Activated T-cell treated with anti-CD3 and anti-CD28 coated beads, Interleukin-2, amount 50 U/mL, for 1 hour (primary cell): ENCODE data around the gene DLGAP1.
"Not testable (repeated sequence)": the region's sequence is repeated elsewhere in the genome, so short reads cannot be mapped to it uniquely, and the experiment has no call there.

Source experiments
- DNase-seq: peaks from one replicate; pipeline ENCODE4 v3.0.0-alpha.2; 2020

DLGAP1 gene

DNA sequence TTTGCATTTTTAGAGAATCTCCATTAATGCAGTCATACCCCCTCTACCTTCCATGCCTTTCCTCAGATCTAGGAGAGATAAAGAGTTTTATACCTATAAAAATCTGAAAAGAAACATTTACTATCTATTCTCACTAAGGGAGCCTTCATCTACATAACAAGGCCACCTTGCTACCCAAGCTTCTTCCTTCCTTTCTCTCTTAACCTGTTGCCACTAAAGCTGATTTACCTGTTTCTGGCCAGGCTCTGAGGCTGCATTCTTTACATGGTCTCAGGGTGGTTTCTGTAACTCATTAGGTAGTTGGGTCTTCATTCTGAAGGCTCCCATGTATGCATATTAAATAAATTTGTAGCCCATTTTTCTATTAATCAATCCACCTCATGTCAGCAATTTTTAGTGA is 391.6 kb downstream of the DLGAP1 start:
- no peak for DNase-seq

DNA sequence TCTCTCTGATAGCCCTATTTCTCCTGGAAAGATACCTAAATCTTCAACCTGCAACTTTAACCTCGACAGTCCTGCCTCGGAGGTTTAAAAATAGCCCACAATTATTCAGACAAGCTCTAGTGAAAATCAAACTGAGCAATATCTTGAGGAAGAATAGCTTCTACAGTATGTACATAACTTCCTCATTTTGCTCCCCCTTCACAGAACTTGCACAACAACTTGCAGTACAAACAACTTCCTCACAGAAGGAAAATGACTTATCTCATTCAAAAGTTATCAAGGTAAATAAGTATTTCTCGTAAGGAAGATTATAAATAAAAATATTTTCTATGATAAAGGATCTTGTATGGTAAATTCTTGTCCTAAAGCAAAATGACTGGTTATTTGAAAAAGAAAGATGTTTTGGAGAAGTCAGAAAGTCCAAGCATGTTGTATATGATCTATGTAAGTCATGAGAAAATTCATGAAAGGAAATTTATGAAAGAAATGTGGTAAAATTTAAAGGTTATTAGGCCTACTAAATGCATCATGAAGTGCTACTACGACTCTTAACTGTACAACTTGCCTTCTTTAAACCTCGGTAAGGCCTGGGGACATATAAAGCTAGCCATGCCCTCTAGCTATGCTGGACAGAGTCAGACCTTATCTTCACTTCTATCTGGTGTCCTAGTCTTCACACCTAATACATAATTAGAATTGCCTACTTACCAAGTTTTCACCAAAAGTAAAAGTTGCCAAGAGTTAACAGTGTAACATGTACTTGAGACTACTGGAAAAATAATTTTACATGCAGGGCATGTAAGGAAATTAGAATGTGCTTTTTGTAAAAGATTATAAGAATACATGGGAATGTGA is 394.5 kb downstream of the DLGAP1 start:
- DNase-seq: no peak

DNA sequence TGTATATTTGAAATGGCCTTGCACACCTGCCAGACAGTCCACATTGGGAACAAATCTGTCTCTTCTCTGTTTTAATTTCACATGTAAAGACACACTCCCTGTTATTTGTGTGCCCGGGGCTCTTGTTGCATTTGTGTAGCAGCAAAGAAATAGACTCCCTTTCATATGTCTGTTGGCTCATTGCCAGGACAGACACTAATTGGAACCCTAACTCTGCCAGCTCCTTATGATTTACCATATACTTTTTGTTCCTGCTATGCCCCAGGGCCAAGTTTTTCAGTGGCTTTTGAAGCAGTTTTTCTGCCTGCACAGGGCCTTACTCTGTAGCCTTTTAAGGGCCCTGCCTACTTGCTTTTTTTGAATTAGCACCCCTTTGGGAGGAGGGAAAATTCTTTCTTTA is 396.9 kb downstream of the DLGAP1 start:
- DNase-seq: no peak

DNA sequence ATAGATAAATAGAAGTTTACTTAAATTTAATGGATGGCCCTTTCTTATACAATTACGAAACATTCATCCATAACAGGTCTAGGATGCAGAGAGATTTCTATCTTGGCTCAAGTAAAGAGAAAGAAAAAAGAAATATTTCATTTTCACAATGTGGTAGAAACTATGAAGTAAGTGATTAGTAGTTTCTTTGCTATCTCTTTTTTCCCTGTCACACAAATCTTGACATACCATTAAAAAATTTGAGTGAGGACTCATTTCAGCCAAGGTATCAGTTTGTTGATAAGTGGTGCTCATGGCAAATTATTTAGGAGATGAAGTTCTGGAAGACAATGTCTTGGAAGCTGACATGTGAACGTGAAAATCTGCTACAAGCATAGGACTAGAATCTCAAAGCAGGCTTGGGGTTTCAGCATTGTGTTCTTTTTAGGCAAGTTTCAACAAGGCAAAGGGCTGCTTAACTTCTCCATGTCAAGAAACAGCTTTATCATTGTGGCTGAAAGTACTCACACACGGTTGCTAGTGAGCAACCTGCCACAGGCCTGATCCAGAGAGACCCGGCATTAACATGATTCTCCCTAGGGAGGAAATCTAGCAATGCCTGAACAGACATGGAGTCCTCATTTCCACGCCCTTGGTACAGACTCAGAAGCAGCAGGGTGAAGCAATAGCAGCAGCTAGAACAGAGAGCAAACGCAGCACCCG is 414.6 kb downstream of the DLGAP1 start:
- DNase-seq: no peak

DNA sequence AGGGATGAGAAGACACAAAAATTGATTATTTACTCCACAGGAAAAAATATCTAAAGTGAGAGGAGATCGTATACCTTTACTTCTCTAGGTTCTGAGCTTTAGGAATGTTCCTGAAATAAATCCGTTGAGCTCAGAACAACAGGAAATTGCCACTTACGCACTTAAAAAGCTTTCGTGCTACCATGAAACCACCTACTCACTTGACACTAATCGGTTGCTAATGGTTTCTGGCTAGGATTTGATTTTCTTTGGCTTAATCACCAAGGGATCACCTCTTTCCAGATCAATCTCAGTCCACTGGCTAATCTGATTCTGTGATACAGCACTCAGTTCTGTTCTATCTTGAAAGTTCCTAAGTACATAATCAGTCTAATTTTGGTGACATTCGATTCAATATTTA is 419.6 kb downstream of the DLGAP1 start:
- no peak for DNase-seq

DNA sequence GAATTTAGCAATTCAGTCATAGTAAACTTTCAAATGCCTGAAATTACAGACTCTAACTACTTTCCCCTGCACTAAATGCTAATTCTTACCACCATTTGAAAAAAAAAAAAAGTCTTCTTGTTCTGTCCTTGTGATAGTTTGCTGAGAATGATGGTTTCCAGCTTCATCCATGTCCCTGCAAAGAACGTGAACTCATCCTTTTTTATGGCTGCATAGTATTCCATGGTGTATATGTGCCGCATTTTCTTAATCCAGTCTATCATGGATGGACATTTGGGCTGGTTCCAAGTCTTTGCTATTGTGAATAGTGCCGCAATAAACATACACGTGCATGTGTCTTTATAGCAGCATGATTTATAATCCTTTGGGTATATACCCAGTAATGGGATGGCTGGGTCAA is 420.3 kb downstream of the DLGAP1 start:
- not testable (repeated sequence) for DNase-seq

DNA sequence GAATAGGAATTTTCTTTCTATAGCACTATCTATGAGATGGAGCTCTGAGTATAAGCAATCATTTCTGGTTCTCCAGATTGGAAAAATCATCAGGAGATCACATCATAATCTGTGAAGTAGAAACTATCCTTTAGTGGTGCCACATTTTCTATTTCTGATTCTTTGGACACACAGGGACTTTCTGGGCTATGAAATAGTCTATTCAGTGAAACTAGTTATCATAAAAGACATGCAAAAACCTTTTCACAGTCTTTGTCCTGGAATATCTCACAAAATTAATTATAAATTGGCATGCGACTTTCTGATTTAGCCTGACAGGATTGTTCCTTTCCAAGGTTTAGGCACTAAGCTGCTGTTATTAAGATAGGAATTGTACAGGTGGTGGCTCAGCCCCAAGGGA is 428.6 kb downstream of the DLGAP1 start:
- no peak for DNase-seq

DNA sequence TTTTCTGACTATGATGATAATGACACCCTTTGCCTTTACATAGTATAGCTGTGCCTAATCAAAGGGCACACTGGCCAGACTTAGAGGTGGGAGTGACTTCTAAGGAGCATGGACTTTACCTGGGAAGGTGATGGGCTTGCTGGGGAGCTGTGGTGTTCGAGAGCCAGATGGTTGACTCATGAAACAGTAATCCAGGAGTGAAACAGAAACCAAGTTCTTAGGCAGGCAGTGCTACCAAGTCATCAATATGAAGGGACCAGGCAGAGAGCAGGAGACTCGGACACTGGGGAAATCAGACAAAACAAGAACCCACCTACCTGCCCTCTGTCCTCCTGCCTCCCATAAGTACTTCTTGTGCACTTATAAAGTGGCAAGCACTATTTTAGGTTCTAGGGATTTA is 430.4 kb downstream of the DLGAP1 start:
- no peak for DNase-seq

DNA sequence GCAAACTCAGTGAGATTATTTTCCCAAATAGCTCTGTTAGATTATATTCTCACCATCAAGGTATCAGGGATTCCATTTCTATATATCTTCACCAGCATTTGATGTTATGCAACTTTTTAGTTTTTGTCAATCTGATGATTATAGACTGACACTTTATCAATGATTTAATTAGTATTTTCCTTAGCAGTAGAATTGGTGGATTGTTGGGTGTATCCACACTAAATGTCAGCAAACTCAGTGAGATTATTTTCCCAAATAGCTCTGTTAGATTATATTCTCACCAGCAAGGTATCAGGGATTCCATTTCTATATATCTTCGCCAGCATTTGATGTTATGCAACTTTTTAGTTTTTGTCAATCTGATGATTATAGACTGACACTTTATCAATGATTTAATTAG is 432.4 kb downstream of the DLGAP1 start:
- not testable (repeated sequence) for DNase-seq

DNA sequence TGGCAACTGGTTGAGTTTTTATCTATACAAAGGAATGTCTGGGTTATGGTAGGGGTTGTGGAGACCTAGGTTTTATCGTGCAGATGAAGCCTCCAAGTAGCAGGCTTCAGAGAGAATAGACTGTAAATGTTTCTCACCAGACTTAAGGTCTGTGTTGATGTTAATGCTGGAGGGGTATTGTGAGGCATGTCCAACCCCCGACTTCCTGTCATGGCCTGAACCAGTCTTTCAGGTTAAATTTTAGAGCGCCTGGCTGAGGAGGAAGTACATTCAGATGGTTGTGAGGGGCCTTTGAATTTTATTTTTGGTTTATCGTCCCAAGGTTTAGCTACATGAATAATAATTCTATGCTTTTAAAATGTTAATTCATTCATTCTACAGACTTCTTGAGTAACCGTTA is 435.1 kb downstream of the DLGAP1 start:
- DNase-seq: no peak

DNA sequence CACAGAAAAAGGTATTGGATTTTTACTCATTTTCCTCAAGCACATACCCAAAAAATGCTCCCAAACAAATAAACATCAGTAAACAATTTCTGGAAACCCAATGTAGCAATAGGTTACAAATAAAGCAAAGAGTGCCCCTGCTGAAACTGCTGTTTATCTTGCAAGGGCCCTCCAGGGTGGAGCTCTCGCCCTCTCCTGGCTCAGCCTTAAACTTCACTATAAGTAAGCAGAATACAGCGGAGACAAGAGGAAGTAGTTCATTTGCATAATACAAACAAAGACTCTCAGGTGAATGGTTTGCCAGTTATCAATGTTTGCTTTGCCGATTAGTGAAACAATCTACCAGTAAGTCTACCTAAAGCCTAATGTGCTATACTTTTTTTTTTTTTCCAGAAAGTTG is 437.6 kb downstream of the DLGAP1 start:
- DNase-seq: no peak

DNA sequence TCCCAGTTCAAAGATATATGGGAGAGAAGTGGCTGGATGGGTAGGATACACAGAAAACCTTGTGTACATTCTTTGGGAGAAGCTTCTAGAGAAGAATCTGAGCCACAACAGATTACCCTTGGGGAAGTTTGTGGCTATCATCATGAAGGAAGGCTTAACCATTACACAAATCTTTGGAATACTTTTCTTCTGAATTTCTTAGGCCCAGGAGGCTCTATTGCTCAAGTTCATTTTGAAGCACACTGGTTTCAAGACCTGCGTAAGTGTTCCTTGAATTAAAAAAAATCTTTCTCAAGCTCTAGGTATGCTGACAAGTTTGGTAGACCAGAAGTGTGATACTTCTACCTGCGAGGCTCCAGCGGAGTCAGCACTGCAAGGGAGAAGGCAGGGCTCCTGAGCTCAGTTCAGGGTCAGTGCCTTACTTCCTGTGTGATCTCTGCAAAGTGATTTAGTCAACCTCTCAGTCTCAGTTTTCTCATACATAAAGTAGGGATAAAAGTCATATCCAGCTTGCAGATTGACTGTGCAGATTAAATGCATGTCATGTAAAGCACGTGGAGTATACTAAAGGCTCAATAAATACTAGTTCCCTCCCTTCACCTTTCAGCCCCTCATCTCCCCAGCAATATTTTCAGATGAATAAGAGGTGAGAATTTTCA is 438.6 kb downstream of the DLGAP1 start:
- no peak for DNase-seq

DNA sequence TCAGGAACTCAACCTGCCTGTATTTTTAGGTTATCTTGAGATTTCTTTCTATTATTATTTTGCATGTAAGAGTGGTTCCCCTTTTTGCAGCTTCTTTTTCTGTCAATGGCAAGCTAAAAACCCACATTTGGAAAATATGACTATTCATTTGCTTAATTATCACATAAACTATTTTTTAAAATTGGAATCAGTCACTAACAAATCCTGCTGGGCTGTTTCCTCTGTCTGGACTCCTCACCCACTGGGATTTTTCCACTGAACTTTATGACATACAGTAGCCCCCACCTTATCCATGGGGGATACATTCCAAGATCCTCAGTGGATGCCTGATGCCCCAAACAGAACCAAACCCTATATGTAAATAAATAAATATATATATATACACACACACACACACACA is 447.3 kb downstream of the DLGAP1 start:
- no peak for DNase-seq

DNA sequence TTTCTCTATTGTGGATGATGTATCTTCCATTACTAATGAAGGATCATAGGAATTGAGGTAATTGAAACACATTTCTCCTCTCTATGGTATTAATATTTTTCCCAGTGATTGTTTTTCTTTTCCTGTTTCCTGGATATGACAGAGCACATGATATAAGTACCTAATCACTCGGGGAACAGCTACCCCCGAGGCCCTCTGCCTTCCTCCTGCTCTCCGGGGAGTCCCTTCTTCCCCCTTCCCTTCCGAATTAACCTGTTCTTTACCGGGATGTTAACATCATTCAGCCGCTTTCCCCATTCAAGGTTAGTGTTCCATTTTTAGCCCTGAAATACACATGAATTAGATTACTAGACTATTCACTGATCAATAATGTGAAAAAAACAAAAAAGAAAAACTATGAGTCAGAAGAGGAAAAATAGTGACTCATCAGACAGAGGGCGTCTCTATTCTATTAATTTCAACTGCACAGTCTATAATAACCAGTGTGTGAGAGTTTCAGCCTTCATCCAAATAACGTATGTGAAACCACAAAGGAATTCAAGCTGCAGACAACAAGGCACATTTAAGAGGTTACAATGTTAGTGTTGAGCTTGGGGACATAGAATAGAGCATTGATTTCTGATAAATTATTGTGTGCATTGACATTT is 450.8 kb downstream of the DLGAP1 start:
- DNase-seq: no peak

DNA sequence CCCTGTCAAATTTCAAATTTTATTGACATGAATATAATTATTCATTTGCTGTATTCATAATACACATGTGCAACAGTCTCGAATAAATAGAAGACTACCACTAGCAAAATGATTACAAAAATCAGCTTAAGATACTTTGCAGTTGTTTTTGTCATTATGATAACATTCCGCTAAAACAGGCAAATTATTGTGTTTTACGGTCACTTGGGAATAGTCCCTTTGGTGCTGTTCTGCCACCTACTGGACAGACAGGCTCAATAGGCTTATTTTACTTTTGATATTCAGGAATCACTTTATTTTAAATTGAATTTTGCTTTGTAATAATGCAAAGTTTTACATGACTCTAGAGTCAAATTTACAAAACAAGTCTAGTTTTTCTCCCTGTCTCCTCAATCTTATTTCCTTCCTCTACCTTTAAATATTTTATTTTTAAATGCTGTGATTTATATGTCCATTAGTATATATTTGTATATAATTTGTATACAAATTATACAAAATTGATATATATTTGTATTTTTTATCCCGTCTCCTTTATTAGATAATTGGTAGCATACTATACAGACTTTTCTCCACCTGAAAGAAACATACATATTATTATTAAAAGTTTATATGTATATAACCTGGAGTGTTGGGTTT is 456.3 kb downstream of the DLGAP1 start:
- no peak for DNase-seq

DNA sequence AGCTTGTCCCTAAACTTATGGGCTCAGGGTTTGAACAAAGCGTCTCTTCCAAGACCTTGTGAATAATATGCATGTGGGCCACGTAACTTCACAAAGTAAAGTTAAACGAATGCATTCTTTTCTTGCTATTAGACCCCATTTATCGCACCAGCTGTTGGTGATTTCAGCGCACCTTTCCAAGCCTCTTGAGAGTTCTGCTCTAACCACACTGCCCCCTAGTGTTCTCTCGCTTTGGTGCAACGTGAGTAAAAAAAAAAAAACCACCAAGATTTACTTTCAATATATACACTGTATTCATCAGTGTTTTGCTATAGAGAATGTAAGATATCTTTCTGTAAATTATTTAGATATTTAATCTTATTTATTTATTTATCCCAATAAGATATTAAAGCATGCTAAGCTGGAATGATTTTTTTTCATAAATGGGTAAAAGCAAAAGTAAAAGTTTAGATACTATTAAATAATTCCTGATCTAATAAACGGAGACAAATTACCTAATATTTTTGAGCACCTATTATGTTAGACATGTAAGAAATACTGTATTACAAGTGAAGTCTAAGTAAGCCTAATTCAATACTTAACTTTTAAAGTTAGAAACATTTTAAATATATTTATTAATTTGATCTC is 459.5 kb downstream of the DLGAP1 start:
- DNase-seq: no peak

DNA sequence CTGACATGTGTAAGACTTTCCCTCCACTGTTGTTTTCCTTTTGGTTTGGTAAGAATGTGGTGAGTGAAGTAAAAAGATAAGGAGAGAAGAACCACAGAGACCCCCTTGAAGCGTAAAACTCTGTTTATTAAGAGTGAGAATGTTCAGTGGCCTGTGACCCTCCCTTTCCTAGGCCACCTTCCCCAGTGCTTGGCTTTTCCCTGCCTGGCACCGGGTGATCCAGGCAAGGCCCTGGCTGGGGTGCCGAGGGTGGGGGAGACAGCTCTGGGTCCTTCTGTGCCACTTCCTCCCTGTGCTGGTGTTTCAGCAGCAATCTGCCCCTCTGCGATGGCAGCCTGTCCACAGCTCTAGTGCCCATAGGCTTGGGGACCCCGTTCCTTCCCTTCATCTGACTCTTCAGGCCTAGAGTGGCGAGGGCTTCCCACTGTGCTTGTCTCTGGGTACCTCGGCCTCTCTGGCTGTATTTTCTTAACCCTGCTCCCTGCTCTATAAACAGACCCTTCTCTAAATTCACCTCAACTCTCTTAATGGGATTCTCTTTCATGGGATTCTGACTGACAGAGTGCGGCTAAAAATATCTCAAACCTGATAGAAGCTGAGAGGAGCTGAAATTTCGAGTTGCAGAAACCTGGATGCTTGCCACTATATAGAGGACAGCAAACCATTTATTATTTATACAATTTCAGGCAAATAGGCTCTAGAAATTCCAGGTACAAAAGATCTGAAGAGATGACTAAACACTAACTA is 461.0 kb downstream of the DLGAP1 start:
- no peak for DNase-seq

DNA sequence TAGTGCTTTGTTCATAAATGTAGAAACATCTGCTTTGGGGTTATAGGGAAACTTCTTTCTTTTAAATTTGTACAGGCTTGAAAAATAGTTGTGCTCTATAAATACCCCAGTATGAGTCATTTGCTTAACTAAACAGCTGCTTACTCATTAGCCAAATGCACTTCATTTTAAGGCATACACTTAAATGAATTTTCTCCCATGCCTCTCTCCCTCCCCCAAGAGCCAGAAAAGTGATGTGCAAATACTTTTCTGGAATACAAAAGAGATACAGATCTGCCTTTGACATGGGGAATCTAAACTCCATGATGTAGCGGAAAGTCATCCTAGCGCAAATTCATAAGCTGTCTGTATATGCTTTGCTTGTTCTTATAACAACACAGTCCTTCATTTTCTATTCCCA is 469.4 kb downstream of the DLGAP1 start:
- DNase-seq: no peak

DNA sequence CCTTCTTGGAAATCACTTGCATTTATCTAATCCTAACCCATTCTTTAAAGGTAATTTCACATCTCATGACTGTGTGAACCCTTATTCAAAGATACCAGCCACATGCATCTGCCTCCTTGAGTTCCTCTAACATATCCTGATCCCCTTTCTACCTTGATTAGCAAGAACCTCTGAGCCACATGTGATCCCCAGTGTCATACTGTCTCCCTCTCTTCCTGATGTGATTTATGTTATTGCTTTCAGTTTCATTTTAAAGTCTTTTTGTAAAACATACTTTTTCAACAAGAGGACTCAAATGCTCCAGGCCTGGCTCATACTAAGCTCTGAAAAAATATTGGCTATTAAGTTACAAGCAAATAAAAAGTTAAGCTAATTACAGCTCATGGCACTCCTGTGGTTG is 470.1 kb downstream of the DLGAP1 start:
- DNase-seq: no peak

DNA sequence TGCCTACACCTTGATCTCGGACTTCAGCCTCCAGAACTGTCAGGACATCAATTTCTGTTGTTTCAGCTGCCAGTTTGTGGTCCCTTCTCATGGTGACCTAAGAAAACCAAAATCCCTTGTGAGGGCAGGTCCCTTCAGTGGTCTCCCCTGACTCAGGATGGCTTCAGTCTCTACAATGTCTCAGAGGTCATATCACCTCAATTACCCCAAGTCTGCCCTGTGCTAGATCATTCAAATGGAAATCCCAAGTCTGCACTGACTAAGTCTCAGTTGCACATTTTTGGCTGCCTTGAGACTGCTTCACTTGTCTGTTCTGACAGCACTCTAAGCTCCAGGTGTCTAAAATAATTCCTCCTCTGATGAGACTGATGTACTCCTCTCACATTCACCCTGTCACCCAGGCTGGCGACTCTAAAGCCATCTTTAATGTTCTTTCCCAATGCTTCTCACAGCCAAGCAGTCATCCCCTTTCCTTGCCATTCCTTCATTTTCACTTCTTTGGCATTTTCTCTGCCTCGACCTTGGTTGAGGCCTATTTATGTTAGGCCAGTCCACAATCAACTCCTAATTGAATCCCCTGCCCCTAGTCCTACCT is 470.8 kb downstream of the DLGAP1 start:
- no peak for DNase-seq

DNA sequence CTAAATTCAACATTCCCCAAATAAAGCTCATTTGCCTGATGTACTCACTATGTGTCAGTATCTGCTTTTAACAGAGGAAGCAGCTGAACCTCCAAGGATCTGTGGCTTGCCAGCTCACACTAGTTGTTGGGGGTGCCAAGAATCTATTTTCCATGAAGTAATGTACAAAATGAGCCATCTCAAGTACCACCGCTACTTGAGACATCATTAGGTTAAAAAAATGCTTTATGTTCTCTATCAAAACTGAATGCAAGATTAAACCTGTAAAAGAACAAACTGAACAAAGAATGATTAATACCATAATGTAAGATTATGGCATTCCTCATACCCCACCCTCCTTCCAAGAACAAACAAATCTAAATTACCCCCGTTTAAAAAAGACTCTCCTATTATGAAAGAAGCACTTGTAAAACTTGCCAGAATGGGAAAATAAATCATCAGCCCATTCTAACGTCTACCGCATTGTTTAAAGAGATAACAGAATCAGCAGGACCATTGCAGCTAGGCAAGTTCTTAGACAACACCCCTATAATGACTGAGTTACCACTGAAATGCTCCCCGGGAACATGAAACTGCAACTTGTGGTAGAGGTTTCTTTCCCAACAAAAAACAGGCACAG is 471.6 kb downstream of the DLGAP1 start:
- no peak for DNase-seq
